Caki2 (cell line): ENCODE results near the gene ZNF91. TPM values are rescaled to one million over a fixed set of nuclear protein-coding genes. Genes with fewer than 3 reads are reported as not detected.
"Not testable (repeated sequence)": the region's sequence is repeated elsewhere in the genome, so short reads cannot be mapped to it uniquely, and the experiment has no call there.

Source experiments
- DNase-seq: peaks from one replicate; pipeline ENCODE4 v3.0.0-alpha.2; 2015; ENCODE audit warnings: low read depth
- in situ Hi-C: cut with HindIII; loops from 2 replicates; pipeline ENCODE4 v1.10.0; 2016; ENCODE audit warnings: low sequenced_read_pairs, low pct_unique_long_range_greater_than_20kb, mixed read lengths
- total RNA-seq: library from RNA; depleted of rRNA; stranded (reverse); fragments of >200 nt; shearing (Covaris generic); gene quantifications from 2 replicates; pipeline ENCODE4 v1.2.3, GENCODE V29; 2014; ENCODE audit warnings: low replicate concordance

Gene ZNF91
- total RNA-seq, 1 experiment from 2014 or later, result 14.4 TPM

DNA sequence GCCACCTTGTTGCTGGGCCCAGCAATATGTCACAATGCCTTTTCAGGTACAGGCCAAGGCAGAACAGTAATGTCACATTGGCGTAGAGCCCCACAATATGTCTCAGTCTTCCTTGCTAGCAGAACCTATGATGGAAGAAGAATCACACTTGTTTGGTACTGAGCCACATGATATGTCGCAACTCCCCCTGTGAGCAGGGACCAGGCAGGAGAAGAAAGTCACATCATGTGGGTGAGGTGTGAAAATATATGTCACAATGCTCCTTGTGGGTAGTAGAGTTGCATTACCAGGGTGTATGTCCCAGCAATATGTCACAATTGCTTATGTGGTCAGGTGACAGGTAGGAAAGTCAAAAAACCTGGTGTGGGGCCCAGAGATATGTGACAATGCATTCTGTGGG, 7.1 kb upstream of the ZNF91 start:
- DNase-seq, result no peak
- in situ Hi-C loops, result no loop called here

DNA sequence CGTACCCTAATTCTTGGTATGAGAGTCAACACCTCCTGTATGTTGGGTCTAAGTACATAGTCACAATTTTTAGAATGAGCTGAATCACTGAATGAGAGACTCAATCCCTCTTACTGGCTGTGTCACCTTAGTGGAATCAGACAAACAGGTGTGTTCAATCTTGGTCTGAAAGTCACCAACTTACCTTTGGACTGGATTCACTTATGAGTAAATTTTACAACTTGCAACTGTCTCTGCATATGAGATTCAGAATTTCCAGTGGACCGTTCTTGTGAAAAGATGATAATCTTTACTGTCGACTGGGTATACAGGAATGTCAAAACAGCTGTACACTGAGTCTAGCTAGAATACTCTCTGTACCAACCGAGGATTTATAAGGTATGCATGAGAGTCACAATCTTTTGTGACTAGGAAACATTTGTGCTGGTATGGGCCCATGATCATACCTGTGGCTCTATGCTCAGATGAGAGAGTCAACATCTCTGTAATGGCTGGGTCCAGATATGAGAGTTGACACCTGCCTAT, 5.9 kb upstream of the ZNF91 start:
- DNase-seq, result no peak
- in situ Hi-C loops, result no loop called here

GRCh38 chr19:23399443-23399842, 4.2 kb upstream of the ZNF91 start:
- in situ Hi-C loops, result no loop called here
- no peak for DNase-seq

GRCh38 chr19:23395722-23396117, 449 bp upstream of the ZNF91 start:
- in situ Hi-C loops, DNase-seq: not testable (repeated sequence)

GRCh38 chr19:23394511-23394910, 760 bp downstream of the ZNF91 start:
- DNase-seq, result no peak

DNA sequence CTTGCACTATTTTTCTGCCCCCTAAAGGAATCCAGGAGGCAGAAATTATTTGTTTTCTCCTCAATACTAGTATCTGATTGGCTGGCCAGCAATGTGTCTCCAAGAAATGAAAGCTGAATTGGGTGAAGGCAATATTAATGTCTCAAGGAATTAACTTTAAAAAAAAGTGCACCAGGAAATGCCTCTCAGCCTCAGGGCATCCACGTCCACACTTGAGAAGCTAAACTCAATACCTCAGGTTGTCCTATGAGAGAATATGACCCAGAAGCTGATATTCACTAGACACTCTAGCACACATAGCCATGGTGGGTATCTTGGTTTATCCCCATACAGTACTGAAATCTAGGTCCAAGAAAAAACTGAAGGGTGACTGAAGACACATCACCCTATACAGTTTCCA, 2.1 kb downstream of the ZNF91 start:
- DNase-seq, result no peak
- in situ Hi-C loops, result no loop called here

More at GRCh38 chr19:23394511-23394910, 760 bp downstream of the ZNF91 start:
- in situ Hi-C loops, result no loop called here

DNA sequence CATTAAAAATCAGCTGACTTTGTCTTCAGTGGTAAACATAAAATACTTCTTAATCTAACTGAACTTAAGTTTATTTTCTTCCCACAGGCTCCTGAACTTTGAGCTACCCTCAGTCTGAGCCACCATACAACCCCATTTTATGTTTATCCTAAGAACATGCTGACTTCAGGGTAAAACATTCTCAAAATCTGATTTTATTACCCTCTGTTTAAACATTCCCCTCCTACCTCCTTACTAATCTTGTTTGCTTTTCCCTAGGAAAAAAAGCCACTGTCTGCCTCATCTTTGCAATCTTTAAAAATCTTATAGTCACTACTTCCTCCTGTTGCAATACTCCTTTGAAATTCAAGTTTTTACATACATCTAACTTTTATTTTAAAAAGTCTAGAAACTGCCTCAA, 4.0 kb downstream of the ZNF91 start:
- in situ Hi-C loops, result no loop called here
- DNase-seq, result no peak

DNA sequence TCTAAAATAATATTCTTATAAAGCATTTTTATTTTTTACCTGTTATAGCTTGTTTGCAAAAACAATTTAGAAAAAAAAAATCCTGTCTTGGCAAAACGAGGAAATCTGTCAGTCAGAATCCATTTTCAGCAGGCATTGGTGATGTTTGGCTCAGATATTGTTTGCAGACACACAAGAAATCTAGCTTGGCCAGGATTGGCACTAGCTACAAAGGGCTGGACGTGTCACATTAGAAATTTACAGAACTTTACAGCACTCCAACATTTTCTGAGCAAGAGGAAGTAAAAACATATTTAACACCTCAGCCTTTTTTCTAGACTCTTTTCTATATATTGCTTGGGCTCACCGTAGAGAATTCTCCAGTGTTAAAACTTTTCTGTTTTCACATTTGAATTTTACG, 9.9 kb downstream of the ZNF91 start:
- in situ Hi-C loops, result no loop called here
- no peak for DNase-seq

DNA sequence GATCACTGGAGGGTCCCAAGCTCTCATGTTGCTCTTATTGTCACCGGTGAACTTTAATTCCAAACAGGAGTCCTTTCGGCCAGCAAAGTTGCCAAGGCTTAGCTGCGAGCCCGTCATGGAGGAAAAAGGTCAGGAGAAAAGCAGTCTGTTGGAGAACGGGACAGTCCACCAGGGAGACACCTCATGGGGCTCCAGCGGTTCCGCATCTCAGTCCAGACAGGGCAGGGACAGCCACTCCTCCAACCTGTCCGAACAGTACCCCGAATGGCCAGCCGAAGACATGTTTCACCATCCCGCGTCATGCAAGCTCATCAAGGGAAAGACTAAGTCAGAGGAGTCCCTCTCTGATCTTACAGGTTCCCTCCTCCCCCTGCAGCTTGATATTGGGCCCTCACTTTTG, 10.4 kb downstream of the ZNF91 start:
- no peak for DNase-seq
- in situ Hi-C loops, result no loop called here

DNA sequence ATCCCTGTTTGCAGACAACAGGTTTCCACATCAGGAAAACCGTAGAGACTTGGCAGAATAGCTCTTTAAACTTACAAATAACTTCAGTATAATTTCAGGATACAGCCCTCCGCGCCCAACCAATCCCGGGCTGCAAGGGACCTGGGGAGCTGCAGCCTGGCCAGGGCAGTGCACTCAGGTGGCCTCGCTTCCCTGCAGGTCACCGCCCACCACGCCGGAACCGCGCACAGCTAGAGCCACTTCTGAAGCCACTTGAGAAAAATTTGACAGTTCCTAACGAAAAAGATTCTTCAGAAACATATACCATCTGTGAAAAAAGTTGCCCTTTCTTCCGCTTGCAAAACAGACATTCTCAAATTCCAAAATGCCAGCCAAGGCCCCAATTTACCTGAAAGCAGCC, 11.1 kb downstream of the ZNF91 start:
- DNase-seq, result no peak
- in situ Hi-C loops, result no loop called here

GRCh38 chr19:23382955-23383354, 12.3 kb downstream of the ZNF91 start:
- in situ Hi-C loops, result no loop called here
- no peak for DNase-seq

- in situ Hi-C loops, result no loop called here
- DNase-seq, result no peak
Measured at GRCh38 chr19:23381114-23381513, 14.2 kb downstream of the ZNF91 start.

DNA sequence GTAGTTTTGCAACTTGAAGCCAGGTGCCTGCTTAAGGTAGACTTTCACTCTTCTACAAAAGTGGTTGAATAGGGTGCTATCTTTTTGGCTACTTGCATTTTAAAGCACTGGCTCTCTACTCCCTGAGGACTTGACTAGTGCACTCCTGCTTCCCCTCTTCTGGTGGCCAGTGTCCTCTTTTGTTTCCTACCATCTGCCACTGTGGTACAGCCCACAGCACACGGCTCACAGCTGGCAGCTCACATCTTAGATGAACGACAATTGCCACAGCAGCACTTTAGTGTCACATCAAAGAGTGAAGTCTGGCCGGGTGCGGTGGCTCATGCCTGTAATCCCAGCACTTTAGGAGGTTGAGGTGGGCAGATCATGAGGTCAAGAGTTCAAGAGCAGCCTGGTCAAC, 15.6 kb downstream of the ZNF91 start:
- in situ Hi-C loops, DNase-seq: not testable (repeated sequence)

- no peak for DNase-seq
- in situ Hi-C loops, result no loop called here
Measured at GRCh38 chr19:23378948-23379347, 16.3 kb downstream of the ZNF91 start.

DNA sequence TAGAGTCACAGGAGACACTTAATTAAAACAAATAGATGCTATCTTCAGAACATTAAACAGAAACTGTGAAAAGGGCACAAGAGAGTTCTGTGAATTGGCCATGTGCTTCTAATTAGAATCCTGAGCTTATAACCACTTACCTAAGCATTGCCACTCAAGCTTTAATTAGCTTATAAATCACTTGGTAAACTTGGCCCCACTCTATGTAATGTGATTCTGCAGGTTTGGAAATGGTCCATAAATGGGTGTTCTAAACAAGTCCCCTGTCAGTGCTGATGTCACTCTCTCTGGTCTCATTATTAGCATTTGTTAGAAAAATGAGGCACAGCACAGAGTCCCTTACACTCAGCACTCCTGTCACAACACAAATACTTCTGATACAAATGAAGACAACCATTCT, 18.0 kb downstream of the ZNF91 start:
- in situ Hi-C loops, result no loop called here

DNA sequence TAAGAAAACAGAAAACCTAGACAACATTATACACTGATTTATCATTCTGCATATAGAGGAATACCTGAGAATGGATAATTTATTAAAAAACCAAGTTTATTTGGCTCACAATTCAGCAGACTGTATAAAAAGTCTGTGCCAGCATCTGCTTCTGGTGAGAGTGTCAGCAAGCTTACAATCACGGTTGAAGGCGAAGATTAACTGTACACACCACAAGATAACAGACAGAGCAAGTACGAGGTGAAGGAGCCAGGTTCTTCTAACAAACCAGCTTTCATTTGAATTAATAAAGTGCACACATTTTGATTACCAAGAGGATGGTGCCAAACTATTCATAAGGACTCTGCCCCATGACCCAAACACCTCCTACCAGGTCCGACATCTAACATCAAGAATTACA, 28.8 kb downstream of the ZNF91 start:
- DNase-seq, result no peak
- in situ Hi-C loops, result no loop called here

More for the DNA sequence above, 18.0 kb downstream of the ZNF91 start:
- DNase-seq, result no peak

GRCh38 chr19:23366031-23366430, 29.2 kb downstream of the ZNF91 start:
- DNase-seq, in situ Hi-C loops: not testable (repeated sequence)

- no peak for DNase-seq
- in situ Hi-C loops, result no loop called here
Measured at GRCh38 chr19:23365222-23365621, 30.0 kb downstream of the ZNF91 start.

DNA sequence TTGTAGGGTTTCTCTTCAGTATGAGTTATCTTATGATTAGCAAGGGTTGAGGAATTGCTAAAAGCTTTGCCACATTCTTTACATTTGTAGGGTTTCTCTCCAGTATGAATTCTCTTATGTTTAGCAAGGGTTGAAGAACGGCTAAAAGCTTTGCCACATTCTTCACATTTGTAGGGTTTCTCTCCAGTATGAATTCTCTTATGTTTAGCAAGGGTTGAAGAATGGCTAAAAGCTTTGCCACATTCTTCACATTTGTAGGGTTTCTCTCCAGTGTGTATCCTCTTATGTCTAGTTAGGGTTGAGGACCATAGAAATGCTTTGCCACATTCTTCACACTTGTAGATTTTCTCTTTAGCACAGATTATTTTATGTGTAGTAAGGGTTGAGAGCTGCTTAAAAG, 33.4 kb downstream of the ZNF91 start:
- DNase-seq, in situ Hi-C loops: not testable (repeated sequence)

DNA sequence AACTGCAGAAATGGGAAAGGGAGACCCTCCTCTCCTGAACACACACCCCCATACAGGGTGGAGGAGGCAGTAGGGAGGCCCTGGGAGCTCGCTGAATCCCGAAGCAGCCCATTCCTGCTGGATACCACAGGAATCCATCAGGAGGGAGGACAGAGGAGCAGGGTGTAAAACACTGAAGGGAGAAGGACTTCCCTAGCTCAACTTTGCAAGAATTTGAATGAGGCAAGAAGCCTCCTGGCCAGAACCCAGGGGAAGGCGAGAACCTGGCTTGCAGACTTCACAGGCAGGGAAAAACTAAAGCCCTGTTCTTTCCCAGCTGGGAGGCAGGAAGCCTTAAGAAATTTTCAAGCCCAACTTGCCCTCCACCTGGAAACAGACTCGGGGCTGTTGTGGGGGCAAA, 43.5 kb downstream of the ZNF91 start:
- in situ Hi-C loops, result no loop called here

GRCh38 chr19:23346696-23347095, 48.6 kb downstream of the ZNF91 start:
- in situ Hi-C loops, result no loop called here
- DNase-seq, result no peak

More for the DNA sequence above, 43.5 kb downstream of the ZNF91 start:
- DNase-seq, result no peak
